Stimulated activated CD8-positive, alpha-beta memory T cell treated with anti-CD3 and anti-CD28 coated beads, Interleukin-2, amount 100 ng/mL, for 1 hour (primary cell): ENCODE results near the gene RET.
"Not testable (repeated sequence)": the region's sequence is repeated elsewhere in the genome, so short reads cannot be mapped to it uniquely, and the experiment has no call there.

Experiments
- DNase-seq, 2 donors: peaks; one replicate each; pipeline ENCODE4 v3.0.0-alpha.2; 2020; ENCODE audit warnings: low read depth in 2 of 2

Gene RET

GRCh38 chr10:43078175-43078985 is 1.5 kb downstream of the RET start:
- no peak for DNase-seq

DNA sequence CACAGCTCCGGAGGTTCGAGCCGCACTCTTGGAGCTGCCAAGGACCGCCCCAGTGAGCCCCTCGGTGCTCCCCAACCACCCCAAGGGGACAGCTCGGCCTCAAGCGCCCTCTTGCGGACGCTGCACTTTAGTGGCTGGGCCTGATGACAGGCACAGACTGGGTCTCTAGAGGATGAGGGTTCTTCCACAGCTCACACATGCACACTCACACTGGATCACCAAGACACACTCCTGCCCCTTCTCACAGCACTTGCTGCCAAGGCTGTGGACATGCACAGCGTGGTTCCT is 2.1 kb downstream of the RET start:
- DNase-seq = no peak

DNA sequence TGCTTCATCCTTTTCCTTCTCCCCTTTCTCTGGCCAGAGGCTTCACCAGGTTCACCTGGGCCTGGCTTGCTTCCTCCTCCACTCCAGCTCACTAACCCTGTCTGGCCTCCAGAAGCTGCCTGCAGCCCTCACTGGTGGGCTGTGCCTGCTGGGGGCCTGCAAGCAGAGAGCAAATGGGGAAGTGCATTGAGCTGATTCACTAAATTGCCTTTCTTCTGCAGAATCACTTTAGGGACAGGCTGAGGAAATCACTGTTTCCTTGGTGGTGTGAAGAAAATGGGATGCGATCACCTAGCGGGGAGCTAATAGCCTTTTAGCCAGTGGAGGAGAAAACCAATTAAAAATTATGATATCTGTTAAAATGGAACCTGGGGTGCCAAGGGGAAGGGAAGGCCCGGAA is 3.0 kb downstream of the RET start:
- DNase-seq = no peak

DNA sequence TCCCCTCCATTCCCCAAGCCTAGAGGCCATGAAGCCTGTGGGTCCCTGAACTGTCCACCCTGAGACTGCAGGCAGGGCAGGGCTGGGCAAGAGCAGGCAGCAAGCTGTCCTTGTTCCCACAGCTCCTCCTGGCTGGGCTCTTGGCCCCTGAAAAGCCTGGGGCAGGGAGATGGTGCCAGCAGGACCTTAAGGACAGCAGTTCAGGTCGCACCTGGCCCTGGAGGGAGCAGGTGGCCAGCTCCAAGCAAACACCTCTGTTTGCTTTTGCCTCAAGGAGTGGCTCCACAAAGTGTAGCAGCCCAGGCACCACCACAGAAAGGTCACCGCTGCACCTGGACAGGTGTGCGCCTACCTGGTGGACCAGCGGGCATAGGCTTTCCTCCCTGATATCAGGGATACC is 5.2 kb downstream of the RET start:
- no peak for DNase-seq

DNA sequence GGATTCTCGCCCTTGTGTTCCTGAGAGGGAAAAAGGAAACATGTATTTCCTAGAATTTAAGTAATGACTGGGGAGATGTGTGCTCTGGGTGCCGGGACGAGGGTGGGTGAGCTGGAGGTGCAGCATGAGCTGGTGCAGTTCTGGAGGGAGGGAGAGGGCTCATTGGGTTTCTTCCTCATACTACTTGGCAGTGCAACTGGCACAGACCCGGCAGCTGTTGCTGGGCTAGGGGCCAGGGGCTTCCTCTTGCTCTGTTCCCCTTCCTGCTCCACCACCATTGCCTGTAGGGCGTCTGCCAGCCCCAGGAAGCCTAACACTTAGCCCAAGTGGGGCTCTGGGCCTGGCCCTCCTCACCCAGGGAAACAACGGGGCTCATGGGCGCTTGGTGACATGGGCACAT is 5.9 kb downstream of the RET start:
- no peak for DNase-seq

GRCh38 chr10:43083764-43084163 is 6.9 kb downstream of the RET start:
- DNase-seq = no peak

DNA sequence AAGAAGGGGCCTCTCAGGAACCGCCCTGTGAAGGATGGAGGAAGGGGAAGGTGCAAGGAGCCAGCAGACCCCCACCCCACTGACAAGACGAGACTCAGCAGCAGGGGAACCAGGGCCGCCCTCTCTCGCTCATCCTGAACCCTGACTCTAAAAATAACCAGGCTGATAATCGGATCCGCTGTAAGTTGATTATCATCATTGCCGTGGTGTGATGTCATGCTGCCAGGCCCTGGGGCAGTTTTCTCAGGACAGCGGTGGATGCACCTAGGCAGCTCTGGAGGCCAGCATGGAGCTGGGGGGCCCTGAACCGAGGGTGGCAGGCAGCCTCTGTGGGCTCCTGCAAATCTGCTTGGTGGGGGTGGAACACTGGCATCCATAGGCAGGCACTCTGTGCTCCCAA is 7.9 kb downstream of the RET start:
- no peak for DNase-seq

- no peak for DNase-seq
Measured at GRCh38 chr10:43086321-43086942, 9.6 kb downstream of the RET start.

DNA sequence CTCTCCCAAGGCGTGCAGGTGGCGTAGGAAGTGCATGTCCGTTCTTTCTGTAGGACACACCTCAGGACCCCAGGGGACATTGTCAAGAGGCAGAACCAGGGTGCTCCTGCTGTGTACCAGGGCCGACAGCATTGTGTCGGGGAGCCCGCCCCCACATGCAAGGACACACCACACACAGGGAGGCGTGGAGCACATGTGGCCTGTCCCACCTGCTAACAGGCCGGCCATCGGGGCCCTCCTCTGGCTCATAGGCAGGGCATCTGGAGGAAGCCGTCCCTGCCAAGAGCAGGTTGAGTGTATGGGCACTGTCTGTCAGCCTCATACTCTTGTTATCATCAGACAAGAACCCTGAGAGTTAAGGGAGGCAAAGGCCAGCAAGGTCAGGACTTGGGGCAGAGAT is 12.7 kb downstream of the RET start:
- no peak for DNase-seq

- no peak for DNase-seq
Measured at GRCh38 chr10:43090188-43090587, 13.3 kb downstream of the RET start.

DNA sequence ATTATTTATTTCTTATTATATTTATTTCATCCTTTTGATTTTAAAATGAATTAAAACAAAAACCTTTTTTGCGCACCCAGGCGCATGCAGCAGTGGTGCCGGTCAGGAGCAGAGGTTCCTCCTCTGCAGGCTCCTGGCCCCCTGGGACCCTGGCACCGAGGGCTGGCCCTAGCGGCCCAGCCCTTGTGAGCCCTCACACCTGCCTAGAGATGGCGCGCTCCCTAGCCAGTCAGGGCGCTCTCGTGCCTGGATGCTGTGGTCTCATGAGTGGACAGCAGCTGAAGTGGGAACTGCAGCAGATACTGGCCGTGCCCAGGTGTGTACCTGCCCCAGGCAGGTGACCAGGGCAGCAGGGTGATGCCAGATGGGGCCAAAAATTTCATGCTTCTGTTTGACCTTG is 13.8 kb downstream of the RET start:
- no peak for DNase-seq

- no peak for DNase-seq
Measured at GRCh38 chr10:43091846-43092245, 15.0 kb downstream of the RET start.

DNA sequence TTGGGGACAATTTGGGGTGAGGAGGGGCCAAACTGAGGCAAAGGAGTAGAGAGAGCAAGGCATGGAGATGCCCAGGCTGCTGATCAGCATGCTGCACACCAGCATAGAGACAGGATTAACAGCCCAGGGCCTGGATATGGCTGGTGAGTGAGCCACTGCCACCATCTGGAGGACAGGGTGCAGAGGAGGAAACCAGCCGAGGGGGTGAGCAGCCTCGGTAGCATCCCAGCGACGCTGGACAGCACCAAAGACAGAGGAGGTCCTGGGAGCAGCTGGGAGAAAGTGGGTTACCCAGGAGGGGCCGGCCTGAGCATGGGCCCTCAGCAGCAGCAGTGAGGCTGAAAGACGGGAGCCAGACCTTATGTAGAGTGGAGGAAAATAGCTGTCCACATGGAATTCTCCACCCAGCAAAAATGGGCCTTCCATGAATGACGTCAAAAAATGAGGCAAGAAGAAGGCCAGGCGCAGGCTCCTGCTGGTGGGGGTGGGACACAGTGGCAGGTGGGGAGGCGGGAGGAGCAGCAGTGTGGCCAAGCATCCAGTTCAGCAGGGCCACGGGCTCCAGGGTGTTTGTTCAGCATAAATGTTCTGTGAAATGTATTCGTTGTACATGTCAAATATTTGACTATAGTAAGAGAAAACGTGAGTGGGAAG is 16.7 kb downstream of the RET start:
- DNase-seq = no peak

- DNase-seq = no peak
Measured at GRCh38 chr10:43094085-43094484, 17.2 kb downstream of the RET start.

DNA sequence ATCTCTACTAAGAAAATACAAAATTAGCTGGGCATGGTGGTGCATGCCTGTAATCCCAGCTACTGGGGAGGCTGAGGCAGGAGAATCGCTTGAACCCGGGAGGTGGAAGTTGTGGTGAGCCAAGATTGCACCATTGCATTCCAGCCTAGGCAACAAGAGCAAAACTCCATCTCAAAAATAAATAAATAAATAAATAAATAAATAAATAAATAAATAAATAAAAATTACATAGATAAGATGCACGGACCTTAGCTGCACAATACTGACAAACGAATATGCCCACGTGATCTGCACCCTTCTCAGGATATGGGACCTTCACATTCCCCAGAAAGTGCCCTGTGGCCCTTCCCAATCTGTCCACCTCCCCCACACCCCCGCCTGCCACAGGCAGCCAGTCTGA is 22.5 kb downstream of the RET start:
- not testable (repeated sequence) for DNase-seq

DNA sequence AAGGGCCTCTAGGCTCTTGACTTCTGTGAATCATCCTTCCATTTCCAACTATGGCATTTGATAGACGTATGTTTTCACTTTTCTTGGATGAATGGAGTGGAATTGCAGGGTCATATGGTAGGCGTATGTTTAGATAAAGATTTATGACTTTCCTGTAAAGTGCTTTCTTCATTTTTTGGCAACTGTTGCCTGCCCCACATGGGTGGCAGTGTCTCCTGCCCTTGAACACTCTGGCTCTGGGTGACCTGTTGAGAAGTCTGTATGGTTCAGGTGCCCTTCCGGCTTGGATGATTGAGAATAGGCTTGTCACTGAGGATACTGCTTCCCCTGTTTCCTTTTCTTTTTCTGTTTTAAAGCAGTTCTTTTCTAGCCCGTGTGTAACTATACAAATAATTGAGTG is 23.1 kb downstream of the RET start:
- no peak for DNase-seq

GRCh38 chr10:43100366-43100765 is 23.5 kb downstream of the RET start:
- no peak for DNase-seq

DNA sequence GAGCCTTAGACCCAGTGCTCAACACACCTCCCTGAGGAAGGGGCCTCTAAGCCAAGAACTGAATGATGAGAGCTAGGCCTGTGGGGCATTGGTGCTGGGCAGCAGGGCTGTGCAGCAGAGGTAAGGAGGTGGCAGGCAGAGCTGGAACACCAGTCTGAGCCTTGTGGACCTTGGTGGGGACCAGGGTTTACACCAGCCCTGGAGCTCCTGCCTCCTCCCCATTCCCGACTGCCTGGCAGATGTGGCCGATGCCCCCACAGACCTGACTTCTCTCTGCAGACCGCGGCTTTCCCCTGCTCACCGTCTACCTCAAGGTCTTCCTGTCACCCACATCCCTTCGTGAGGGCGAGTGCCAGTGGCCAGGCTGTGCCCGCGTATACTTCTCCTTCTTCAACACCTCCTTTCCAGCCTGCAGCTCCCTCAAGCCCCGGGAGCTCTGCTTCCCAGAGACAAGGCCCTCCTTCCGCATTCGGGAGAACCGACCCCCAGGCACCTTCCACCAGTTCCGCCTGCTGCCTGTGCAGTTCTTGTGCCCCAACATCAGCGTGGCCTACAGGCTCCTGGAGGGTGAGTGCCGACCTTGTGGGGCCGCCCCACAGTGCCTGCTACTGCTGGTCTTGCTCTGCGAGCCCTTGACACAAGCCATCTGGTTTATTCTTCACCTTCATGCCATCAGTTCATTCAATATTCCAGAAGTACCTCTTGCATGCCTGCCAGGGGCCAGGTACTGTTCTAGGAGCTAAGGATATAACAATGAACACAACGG is 25.4 kb downstream of the RET start:
- no peak for DNase-seq

DNA sequence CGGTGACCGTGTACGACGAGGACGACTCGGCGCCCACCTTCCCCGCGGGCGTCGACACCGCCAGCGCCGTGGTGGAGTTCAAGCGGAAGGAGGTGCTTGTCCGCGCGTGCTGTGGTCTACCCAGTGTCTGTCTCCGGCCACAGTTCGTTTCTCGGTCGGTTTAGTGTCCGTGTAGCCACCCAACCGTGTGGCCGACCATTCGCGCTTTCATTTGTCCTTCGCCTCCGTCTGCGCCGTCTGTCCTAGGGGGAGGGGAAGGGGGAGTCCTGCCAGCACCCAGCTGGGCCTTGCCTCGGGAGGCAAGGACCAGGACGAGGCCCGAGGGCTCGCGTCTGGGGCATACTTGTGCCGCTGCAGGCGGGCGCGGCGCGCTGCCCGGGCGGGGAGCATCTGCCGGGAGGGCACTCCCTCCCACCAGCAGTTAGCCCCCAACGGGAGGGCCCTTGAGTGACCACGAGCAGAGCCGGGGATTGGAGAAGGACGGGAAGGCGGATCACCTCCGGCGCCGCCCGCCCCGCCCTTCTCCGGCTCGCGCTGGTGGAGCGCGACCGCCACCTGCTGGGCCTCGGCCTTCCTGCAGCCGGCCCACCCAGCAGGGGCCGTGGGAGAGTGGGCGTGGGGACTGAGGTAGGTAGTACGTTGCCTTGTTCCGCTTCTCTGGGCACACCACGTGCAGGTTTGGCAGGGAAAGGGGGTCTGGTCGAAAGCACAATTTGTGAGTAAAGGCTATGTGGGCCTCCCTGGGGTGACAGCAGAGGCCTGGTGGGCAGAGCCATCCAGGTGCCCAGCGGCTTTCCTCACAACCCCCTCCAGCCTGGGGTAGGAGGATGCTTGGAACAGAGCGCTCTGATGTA is 28.5 kb downstream of the RET start:
- peak; percentile 58 to 60 for DNase-seq

- no peak for DNase-seq
Measured at GRCh38 chr10:43105956-43106229, 29.0 kb downstream of the RET start.

DNA sequence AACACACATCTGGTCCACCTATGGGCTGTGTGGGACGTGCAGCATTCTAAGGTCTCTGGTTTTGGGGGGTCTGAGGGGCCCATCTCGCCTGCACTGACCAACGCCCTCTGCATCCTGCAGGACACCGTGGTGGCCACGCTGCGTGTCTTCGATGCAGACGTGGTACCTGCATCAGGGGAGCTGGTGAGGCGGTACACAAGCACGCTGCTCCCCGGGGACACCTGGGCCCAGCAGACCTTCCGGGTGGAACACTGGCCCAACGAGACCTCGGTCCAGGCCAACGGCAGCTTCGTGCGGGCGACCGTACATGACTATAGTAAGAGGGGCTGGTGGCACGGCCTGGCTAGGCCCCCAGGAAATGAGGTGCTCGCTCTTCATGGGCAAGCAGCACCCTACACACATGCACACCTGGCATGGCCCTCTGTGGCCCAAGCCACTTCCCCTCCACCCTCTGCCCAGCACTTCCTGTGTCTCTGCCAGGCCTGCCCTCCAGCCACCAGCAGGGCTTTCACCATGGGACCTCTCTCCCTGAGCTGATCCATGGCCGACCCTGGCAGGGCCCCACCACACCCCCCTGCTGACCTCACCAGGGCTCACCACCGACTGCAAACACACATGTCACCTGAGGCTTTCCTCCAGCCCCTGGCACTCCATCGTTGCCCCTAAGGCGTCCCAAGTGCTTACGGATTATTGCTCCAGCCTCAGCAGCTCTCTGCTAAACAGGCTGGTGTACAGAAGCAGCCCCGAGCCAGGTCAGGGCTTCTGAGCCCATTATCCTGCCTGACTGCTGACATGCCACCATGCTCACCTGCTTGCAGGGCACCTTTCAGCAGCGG is 29.6 kb downstream of the RET start:
- DNase-seq = no peak
